Activated T-helper 1 cell treated with anti-CD3 and anti-CD28 coated beads, Interleukin-12 subunit alpha, Interleukin-12 subunit beta, Interleukin-2, Interleukin-4 antibody, amounts not matched to agents 30 ng/mL and 10 ng/mL and 1 ng/mL, durations not matched to agents 14 hours and 24 hours and 36 hours (primary cell): ENCODE data around the gene TMPRSS7. TPM values are rescaled to one million over a fixed set of nuclear protein-coding genes. Genes with fewer than 3 reads are reported as not detected.
"Not testable (repeated sequence)": the region's sequence is repeated elsewhere in the genome, so short reads cannot be mapped to it uniquely, and the experiment has no call there.

Source experiments
- DNase-seq: peaks from one replicate; pipeline ENCODE4 v3.0.0; 2021; ENCODE audit warnings: low spot score
- H3K27ac Mint-ChIP-seq: one replicate; pipeline ENCODE4 v1.8.0; 2021; ENCODE audit warnings: mild to moderate bottlenecking, mixed read lengths
- H3K27me3 Mint-ChIP-seq: one replicate; pipeline ENCODE4 v1.8.0; 2022; ENCODE audit warnings: mild to moderate bottlenecking, moderate library complexity, mixed read lengths; ENCODE audit not compliant: insufficient read depth
- H3K36me3 Mint-ChIP-seq: one replicate; pipeline ENCODE4 v1.8.0; 2021; ENCODE audit warnings: low read depth, mixed read lengths
- H3K4me1 Mint-ChIP-seq: one replicate; pipeline ENCODE4 v1.8.0; 2021; ENCODE audit warnings: low read depth, mixed read lengths
- H3K4me3 Mint-ChIP-seq: one replicate; pipeline ENCODE4 v1.8.0; 2021; ENCODE audit warnings: mild to moderate bottlenecking, moderate library complexity, mixed read lengths
- H3K9me3 Mint-ChIP-seq: one replicate; pipeline ENCODE4 v1.8.0; 2021; ENCODE audit warnings: mixed read lengths
- intact Hi-C: fragments of 100-400 bp; cut with micrococcal nuclease; formaldehyde crosslinking; loops from one replicate; pipeline ENCODE4 v1.15.1; 2024
- total RNA-seq: library from RNA; stranded (reverse); gene quantifications from 2 replicates; pipeline ENCODE4 v1.2.3, GENCODE V29; 2022

The TMPRSS7 gene
- total RNA-seq, 1 donor from 2014 or later: not detected

GRCh38 chr3:112018712-112019111 is 15.8 kb upstream of the TMPRSS7 start:
- H3K4me1 Mint-ChIP-seq: peaks cover 15% of the 10 kb centered on the region
- no peak for DNase-seq
- H3K9me3 Mint-ChIP-seq: peaks cover 3% of the 10 kb centered on the region
- H3K27ac Mint-ChIP-seq: no peak overlapping the region
- no peaks in the 10 kb centered on the region for H3K36me3 Mint-ChIP-seq
- no peak overlapping the region for H3K4me3 Mint-ChIP-seq
- intact Hi-C loops: no loop called here
- no peaks in the 10 kb centered on the region for H3K27me3 Mint-ChIP-seq

GRCh38 chr3:112019716-112020115 is 14.8 kb upstream of the TMPRSS7 start:
- H3K27me3 Mint-ChIP-seq: no peaks in the 10 kb centered on the region
- peaks cover 3% of the 10 kb centered on the region for H3K9me3 Mint-ChIP-seq
- intact Hi-C loops: no loop called here

GRCh38 chr3:112020674-112021085 is 13.9 kb upstream of the TMPRSS7 start:
- Mint-ChIP-seq H3K27me3 (peaks cover 2% of the 10 kb centered on the region), H3K9me3 (peaks cover 3% of the 10 kb centered on the region), H3K27ac (no peak overlapping the region), H3K4me1 (peaks cover 10% of the 10 kb centered on the region), H3K36me3 (no peaks in the 10 kb centered on the region), H3K4me3 (no peak overlapping the region)
- no peak for DNase-seq
- intact Hi-C loops: no loop called here

More at GRCh38 chr3:112019716-112020115, 14.8 kb upstream of the TMPRSS7 start:
- H3K4me3 Mint-ChIP-seq: no peak overlapping the region
- H3K27ac Mint-ChIP-seq: no peak overlapping the region
- peaks cover 10% of the 10 kb centered on the region for H3K4me1 Mint-ChIP-seq
- H3K36me3 Mint-ChIP-seq: no peaks in the 10 kb centered on the region
- DNase-seq: no peak

- no peaks in the 10 kb centered on the region for H3K9me3 Mint-ChIP-seq
- no peak overlapping the region for H3K27ac Mint-ChIP-seq
- intact Hi-C loops: no loop called here
- DNase-seq: no peak
- H3K36me3 Mint-ChIP-seq: no peaks in the 10 kb centered on the region
- no peaks in the 10 kb centered on the region for H3K4me1 Mint-ChIP-seq
- no peak overlapping the region for H3K4me3 Mint-ChIP-seq
- H3K27me3 Mint-ChIP-seq: peaks cover 12% of the 10 kb centered on the region
Measured at GRCh38 chr3:112027142-112027541, 7.4 kb upstream of the TMPRSS7 start.

- intact Hi-C loops: no loop called here
- H3K27ac Mint-ChIP-seq: no peak overlapping the region
- H3K9me3 Mint-ChIP-seq: no peaks in the 10 kb centered on the region
- H3K27me3 Mint-ChIP-seq: peaks cover 17% of the 10 kb centered on the region
- H3K4me1 Mint-ChIP-seq: no peaks in the 10 kb centered on the region
- no peak overlapping the region for H3K4me3 Mint-ChIP-seq
- no peak for DNase-seq
- H3K36me3 Mint-ChIP-seq: no peaks in the 10 kb centered on the region
Measured at GRCh38 chr3:112027826-112028225, 6.7 kb upstream of the TMPRSS7 start.

GRCh38 chr3:112030901-112031300 is 3.6 kb upstream of the TMPRSS7 start:
- intact Hi-C loops: no loop called here

GRCh38 chr3:112032098-112032731 is 2.3 kb upstream of the TMPRSS7 start:
- no peak overlapping the region for H3K27ac Mint-ChIP-seq
- no peak overlapping the region for H3K4me3 Mint-ChIP-seq
- intact Hi-C loops: no loop called here
- H3K4me1 Mint-ChIP-seq: no peaks in the 10 kb centered on the region
- H3K9me3 Mint-ChIP-seq: no peaks in the 10 kb centered on the region
- no peaks in the 10 kb centered on the region for H3K36me3 Mint-ChIP-seq
- peaks cover 22% of the 10 kb centered on the region for H3K27me3 Mint-ChIP-seq
- DNase-seq: no peak

More at GRCh38 chr3:112030901-112031300, 3.6 kb upstream of the TMPRSS7 start:
- Mint-ChIP-seq H3K27ac (no peak overlapping the region), H3K4me1 (no peaks in the 10 kb centered on the region), H3K4me3 (no peak overlapping the region), H3K27me3 (peaks cover 25% of the 10 kb centered on the region), H3K36me3 (no peaks in the 10 kb centered on the region), H3K9me3 (no peaks in the 10 kb centered on the region)
- no peak for DNase-seq

- no peak overlapping the region for H3K4me3 Mint-ChIP-seq
- H3K27me3 Mint-ChIP-seq: peaks cover 15% of the 10 kb centered on the region
- no peak for DNase-seq
- intact Hi-C loops: no loop called here
- no peaks in the 10 kb centered on the region for H3K36me3 Mint-ChIP-seq
- no peaks in the 10 kb centered on the region for H3K4me1 Mint-ChIP-seq
- H3K9me3 Mint-ChIP-seq: no peaks in the 10 kb centered on the region
- H3K27ac Mint-ChIP-seq: no peak overlapping the region
Measured at GRCh38 chr3:112035241-112035640, 705 bp downstream of the TMPRSS7 start.

- H3K36me3 Mint-ChIP-seq, H3K27ac Mint-ChIP-seq, H3K9me3 Mint-ChIP-seq, intact Hi-C loops, H3K4me3 Mint-ChIP-seq, H3K4me1 Mint-ChIP-seq, DNase-seq: not testable (repeated sequence)
- peaks cover 14% of the 10 kb centered on the region for H3K27me3 Mint-ChIP-seq
Measured at GRCh38 chr3:112037194-112037593, 2.7 kb downstream of the TMPRSS7 start.

- DNase-seq: no peak
- intact Hi-C loops: no loop called here
- Mint-ChIP-seq H3K9me3 (no peaks in the 10 kb centered on the region), H3K4me1 (no peaks in the 10 kb centered on the region), H3K27me3 (peaks cover 8% of the 10 kb centered on the region), H3K4me3 (no peak overlapping the region), H3K27ac (no peak overlapping the region), H3K36me3 (no peaks in the 10 kb centered on the region)
Measured at GRCh38 chr3:112038863-112039262, 4.3 kb downstream of the TMPRSS7 start.

- intact Hi-C loops: no loop called here
- H3K36me3 Mint-ChIP-seq: no peaks in the 10 kb centered on the region
- H3K9me3 Mint-ChIP-seq: no peaks in the 10 kb centered on the region
- H3K27ac Mint-ChIP-seq: no peak overlapping the region
- H3K4me3 Mint-ChIP-seq: no peak overlapping the region
- no peaks in the 10 kb centered on the region for H3K27me3 Mint-ChIP-seq
- no peaks in the 10 kb centered on the region for H3K4me1 Mint-ChIP-seq
- DNase-seq: no peak
Measured at GRCh38 chr3:112041321-112041720, 6.8 kb downstream of the TMPRSS7 start.

GRCh38 chr3:112042842-112043280 is 8.3 kb downstream of the TMPRSS7 start:
- Mint-ChIP-seq H3K27ac (no peak overlapping the region), H3K36me3 (no peaks in the 10 kb centered on the region), H3K4me3 (no peak overlapping the region), H3K4me1 (no peaks in the 10 kb centered on the region), H3K9me3 (no peaks in the 10 kb centered on the region), H3K27me3 (no peaks in the 10 kb centered on the region)
- intact Hi-C loops: loop anchor here (1.0 to 2.0 kb wide), 5 partner anchors 30 to 326 kb away; no protein-coding TSS in a partner anchor
- DNase-seq: no peak

- DNase-seq: peak; percentile 29
- H3K4me1 Mint-ChIP-seq: no peaks in the 10 kb centered on the region
- no peak overlapping the region for H3K4me3 Mint-ChIP-seq
- intact Hi-C loops: loop anchor here (1.0 to 2.0 kb wide), 6 partner anchors 31 to 374 kb away; no protein-coding TSS in a partner anchor
- no peaks in the 10 kb centered on the region for H3K36me3 Mint-ChIP-seq
- no peak overlapping the region for H3K27ac Mint-ChIP-seq
- H3K9me3 Mint-ChIP-seq: no peaks in the 10 kb centered on the region
- H3K27me3 Mint-ChIP-seq: no peaks in the 10 kb centered on the region
Measured at GRCh38 chr3:112043621-112044201, 9.2 kb downstream of the TMPRSS7 start.
